Stimulated activated CD4-positive, alpha-beta T cell treated with anti-CD3 and anti-CD28 coated beads, Interleukin-2, amount 100 ng/mL, for 48 hours (primary cell): Measurements from ENCODE around the gene ZNF92.
"Not testable (repeated sequence)": the region's sequence is repeated elsewhere in the genome, so short reads cannot be mapped to it uniquely, and the experiment has no call there.

Experiments
- DNase-seq, 2 donors: peaks; one replicate each; pipeline ENCODE4 v3.0.0-alpha.2; 2020

The ZNF92 gene

GRCh38 chr7:65373608-65374351, at the start of gene ZNF92:
Gene ZNF92 (plus strand): TSS chr7:65373855. CDS start chr7:65373998, 143 bp downstream.
- DNase-seq = peak; percentile 92 to 94

- no peak for DNase-seq
Measured at GRCh38 chr7:65325793-65326432, 47.7 kb upstream of the ZNF92 start.

GRCh38 chr7:65338346-65338745, 35.3 kb upstream of the ZNF92 start:
- DNase-seq = no peak

- DNase-seq = no peak
Measured at GRCh38 chr7:65339257-65339656, 34.4 kb upstream of the ZNF92 start.

GRCh38 chr7:65342723-65343629, 30.7 kb upstream of the ZNF92 start:
- DNase-seq = no peak

- not testable (repeated sequence) for DNase-seq
Measured at GRCh38 chr7:65344541-65344940, 29.1 kb upstream of the ZNF92 start.

- DNase-seq = no peak
Measured at GRCh38 chr7:65354263-65354662, 19.4 kb upstream of the ZNF92 start.

- DNase-seq = no peak
Measured at GRCh38 chr7:65369843-65370242, 3.8 kb upstream of the ZNF92 start.

- no peak for DNase-seq
Measured at GRCh38 chr7:65371468-65371867, 2.2 kb upstream of the ZNF92 start.

GRCh38 chr7:65379318-65379717, 5.7 kb downstream of the ZNF92 start:
- DNase-seq = no peak

GRCh38 chr7:65381742-65382141, 8.1 kb downstream of the ZNF92 start:
- no peak for DNase-seq

GRCh38 chr7:65382452-65382851, 8.8 kb downstream of the ZNF92 start:
- DNase-seq = no peak

- DNase-seq = no peak
Measured at GRCh38 chr7:65387891-65388290, 14.2 kb downstream of the ZNF92 start.

- no peak for DNase-seq
Measured at GRCh38 chr7:65390588-65390987, 16.9 kb downstream of the ZNF92 start.

GRCh38 chr7:65397730-65398142, 24.1 kb downstream of the ZNF92 start:
- no peak for DNase-seq

- not testable (repeated sequence) for DNase-seq
Measured at GRCh38 chr7:65398671-65399070, 25.0 kb downstream of the ZNF92 start.

- DNase-seq = not testable (repeated sequence)
Measured at GRCh38 chr7:65399101-65399500, 25.4 kb downstream of the ZNF92 start.

GRCh38 chr7:65404020-65404419, 30.4 kb downstream of the ZNF92 start:
- DNase-seq = no peak

- DNase-seq = not testable (repeated sequence)
Measured at GRCh38 chr7:65406706-65407105, 33.1 kb downstream of the ZNF92 start.

GRCh38 chr7:65409363-65409762, 35.7 kb downstream of the ZNF92 start:
- no peak for DNase-seq

- DNase-seq = no peak
Measured at GRCh38 chr7:65411249-65411648, 37.6 kb downstream of the ZNF92 start.

- DNase-seq = no peak
Measured at GRCh38 chr7:65422670-65423069, 49.0 kb downstream of the ZNF92 start.

- not testable (repeated sequence) for DNase-seq
Measured at GRCh38 chr7:65423286-65423685, 49.6 kb downstream of the ZNF92 start.
